Esophagus muscularis mucosa (tissue), 3 donors: ENCODE results near the gene CHST12.

Experiments
- POLR2AphosphoS5 ChIP-seq, 2 donors: sonication (generic); formaldehyde crosslinking; IDR thresholded peaks; one replicate each; pipeline ENCODE4 v1.6.1; 2017; ENCODE audit warnings: antibody characterized with exemption in 2 of 2
- TF ChIP-seq, protein P1 (sequence below), 3 experiments: fragments of 200-600 bp in 2 of 3; fragments of 450-650 bp in 1 of 3; sonication (generic) in 2 of 3; IDR thresholded peaks; one replicate each; pipeline ENCODE4 v1.5.1; 2017 to 2019; ENCODE audit warnings: antibody characterized with exemption in 3 of 3, mild to moderate bottlenecking in 2 of 3, moderate library complexity in 1 of 3

DNA sequence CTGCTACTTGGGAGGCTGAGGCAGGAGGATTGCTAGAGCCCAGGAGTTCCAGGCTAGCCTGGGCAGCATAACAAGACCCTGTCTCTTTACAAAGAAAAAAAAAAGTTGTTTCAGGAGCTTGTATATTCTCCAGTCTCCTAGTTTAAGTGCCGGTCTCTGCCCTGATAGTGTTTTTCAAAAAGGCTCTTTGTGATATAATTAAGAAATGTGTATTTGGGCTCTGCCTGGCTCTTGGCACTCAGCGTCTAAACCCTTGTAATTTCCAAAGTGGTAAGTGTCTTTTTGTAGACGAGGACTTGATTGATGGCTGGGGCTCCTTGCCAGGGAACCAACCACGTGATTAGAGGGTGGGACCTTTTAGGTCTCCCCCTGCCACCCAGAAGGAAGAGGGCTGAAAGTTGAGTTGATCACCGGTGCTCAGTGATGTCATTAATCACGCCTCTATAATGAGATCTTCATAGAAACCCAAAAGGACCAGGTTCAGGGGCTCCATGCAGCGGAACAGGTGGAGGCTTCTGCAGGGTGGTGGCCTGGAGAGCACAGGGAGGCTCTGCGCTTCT lies 44.4 kb upstream of the CHST12 start:
- TF ChIP-seq, protein P1, sequence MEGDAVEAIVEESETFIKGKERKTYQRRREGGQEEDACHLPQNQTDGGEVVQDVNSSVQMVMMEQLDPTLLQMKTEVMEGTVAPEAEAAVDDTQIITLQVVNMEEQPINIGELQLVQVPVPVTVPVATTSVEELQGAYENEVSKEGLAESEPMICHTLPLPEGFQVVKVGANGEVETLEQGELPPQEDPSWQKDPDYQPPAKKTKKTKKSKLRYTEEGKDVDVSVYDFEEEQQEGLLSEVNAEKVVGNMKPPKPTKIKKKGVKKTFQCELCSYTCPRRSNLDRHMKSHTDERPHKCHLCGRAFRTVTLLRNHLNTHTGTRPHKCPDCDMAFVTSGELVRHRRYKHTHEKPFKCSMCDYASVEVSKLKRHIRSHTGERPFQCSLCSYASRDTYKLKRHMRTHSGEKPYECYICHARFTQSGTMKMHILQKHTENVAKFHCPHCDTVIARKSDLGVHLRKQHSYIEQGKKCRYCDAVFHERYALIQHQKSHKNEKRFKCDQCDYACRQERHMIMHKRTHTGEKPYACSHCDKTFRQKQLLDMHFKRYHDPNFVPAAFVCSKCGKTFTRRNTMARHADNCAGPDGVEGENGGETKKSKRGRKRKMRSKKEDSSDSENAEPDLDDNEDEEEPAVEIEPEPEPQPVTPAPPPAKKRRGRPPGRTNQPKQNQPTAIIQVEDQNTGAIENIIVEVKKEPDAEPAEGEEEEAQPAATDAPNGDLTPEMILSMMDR (IDR thresholded peaks at IDR 0.05) = no peak
- no peak for TF ChIP-seq POLR2AphosphoS5 (IDR thresholded peaks at IDR 0.05)
